PC-3 (cell line): Measurements from ENCODE around the gene DIO1. TPM values are rescaled to one million over a fixed set of nuclear protein-coding genes. Genes with fewer than 3 reads are reported as not detected.

ENCODE experiments used
- ATAC-seq: fragments of 200-7000 bp; cut with Tn5 transposase; 2 replicates; pipeline ENCODE4 v1.9.1; 2020; ENCODE audit warnings: mild to moderate bottlenecking, moderate library complexity
- BruUV-seq: library from RNA; stranded (reverse); fragments of 400-500 nt; replicated peaks from 2 replicates; lab custom pipeline; 2021; lab: Mats Ljungman, UMichigan
- CTCF ChIA-PET: fragments of 300-600 bp; sonication (Branson Sonifier 250); formaldehyde crosslinking; loops from one replicate; lab custom pipeline; 2022; ENCODE audit warnings: antibody characterized with exemption; lab: Charles Lee
- POLR2A ChIA-PET: fragments of 300-600 bp; sonication (Branson Sonifier 250); formaldehyde crosslinking; loops from one replicate; lab custom pipeline; 2022; ENCODE audit warnings: antibody characterized with exemption; ENCODE audit not compliant: unreplicated experiment; lab: Charles Lee
- DNase-seq: peaks from one replicate; pipeline ENCODE4 v3.0.0-alpha.2; 2015
- H2AFZ ChIP-seq: fragments of 300-600 bp; sonication (generic); 2 replicates; pipeline ENCODE4 v1.6.0; 2016; ENCODE audit warnings: antibody characterized with exemption, low read length
- H3F3A ChIP-seq: fragments of 300-600 bp; sonication (generic); one replicate; pipeline ENCODE4 v1.6.0; 2017; ENCODE audit warnings: antibody characterized with exemption, low read length, control low read depth, mild to moderate bottlenecking; ENCODE audit not compliant: unreplicated experiment
- H3K27ac ChIP-seq: fragments of 300-600 bp; sonication (generic); 2 replicates; pipeline ENCODE4 v1.5.1; 2016; ENCODE audit warnings: mild to moderate bottlenecking, low read length
- H3K27me3 ChIP-seq: fragments of 300-600 bp; sonication (generic); 2 replicates; pipeline ENCODE4 v1.6.1; 2016; ENCODE audit warnings: low read length, mixed read lengths
- H3K36me3 ChIP-seq: fragments of 300-600 bp; sonication (generic); 2 replicates; pipeline ENCODE4 v1.6.1; 2016; ENCODE audit warnings: low read depth, mixed run types, low read length, mixed read lengths
- H3K4me1 ChIP-seq: fragments of 300-600 bp; sonication (generic); 2 replicates; pipeline ENCODE4 v1.5.1; 2016; ENCODE audit warnings: low read length; ENCODE audit not compliant: insufficient read depth
- H3K4me2 ChIP-seq: fragments of 300-600 bp; sonication (generic); 2 replicates; pipeline ENCODE4 v1.6.0; 2016; ENCODE audit warnings: low read length
- H3K4me3 ChIP-seq: fragments of 300-600 bp; sonication (generic); 2 replicates; pipeline ENCODE4 v1.5.1; 2016; ENCODE audit warnings: mild to moderate bottlenecking, low read length, mixed read lengths
- H3K79me2 ChIP-seq: fragments of 300-600 bp; sonication (generic); 2 replicates; pipeline ENCODE4 v1.6.1; 2017; ENCODE audit warnings: low read length, mixed read lengths
- H3K9ac ChIP-seq: fragments of 300-600 bp; sonication (generic); 2 replicates; pipeline ENCODE4 v1.6.0; 2016; ENCODE audit warnings: mild to moderate bottlenecking, low read length
- H3K9me2 ChIP-seq: fragments of 300-600 bp; sonication (generic); replicated peaks from 2 replicates; pipeline ENCODE4 v1.6.1; 2016; ENCODE audit warnings: mixed run types, low read length, mixed read lengths
- H3K9me3 ChIP-seq: fragments of 300-600 bp; sonication (generic); 2 replicates; pipeline ENCODE4 v1.6.1; 2016; ENCODE audit warnings: low read length, mixed read lengths
- H4K20me1 ChIP-seq: fragments of 300-600 bp; sonication (generic); 2 replicates; pipeline ENCODE4 v1.6.1; 2016; ENCODE audit warnings: low read length, mixed read lengths
- EZH2 ChIP-seq: fragments of 300-600 bp; sonication (generic); IDR thresholded peaks from one replicate; pipeline ENCODE4 v1.6.1; 2017; ENCODE audit warnings: antibody characterized with exemption, mild to moderate bottlenecking, low read length; ENCODE audit not compliant: unreplicated experiment
- EZH2phosphoT487 ChIP-seq: fragments of 300-600 bp; sonication (generic); IDR thresholded peaks from 2 replicates; pipeline ENCODE4 v1.6.1; 2018; ENCODE audit warnings: mild to moderate bottlenecking, antibody characterized with exemption, low read length, borderline replicate concordance
- intact Hi-C: fragments of 100-400 bp; cut with micrococcal nuclease; formaldehyde crosslinking; loops from 2 replicates; pipeline ENCODE4 v1.9.0; 2023
- total RNA-seq: library from RNA; depleted of rRNA; stranded (reverse); fragments of >200 nt; gene quantifications from 2 replicates; pipeline ENCODE4 v1.2.3, GENCODE V29; 2014
- TF ChIP-seq, protein P1 (sequence below): fragments of 300-600 bp; sonication (generic); conservative IDR thresholded peaks from 2 replicates; pipeline ENCODE4 v1.5.1; 2017; ENCODE audit warnings: antibody characterized with exemption, low read depth, mild to moderate bottlenecking, low read length

DIO1 gene
- total RNA-seq, 1 experiment from 2014 or later = not detected

- Histone ChIP-seq H2AFZ (no peak overlapping the region), H4K20me1 (no peaks in the 10 kb centered on the region), H3K4me1 (no peaks in the 10 kb centered on the region), H3F3A (no peaks in the 10 kb centered on the region), H3K27me3 (no peaks in the 10 kb centered on the region), H3K27ac (no peak overlapping the region), H3K9ac (no peak overlapping the region), H3K4me3 (no peak overlapping the region), H3K9me2 (no peaks in the 10 kb centered on the region), H3K36me3 (peaks cover 3% of the 10 kb centered on the region; the same call in 1 of the 2 replicates), H3K79me2 (no peaks in the 10 kb centered on the region), H3K9me3 (no peaks in the 10 kb centered on the region), H3K4me2 (no peak overlapping the region)
- DNase-seq (peak; percentile 43), ATAC-seq (peak; percentile 84)
- POLR2A ChIA-PET = interaction anchor here (0.6 kb wide), 1 partner anchor 20 kb away, joined by 5 read pairs; no protein-coding TSS in a partner anchor
- CTCF ChIA-PET = interaction anchor here (0.5 to 0.7 kb wide), 2 partner anchors 91 to 539 kb away, joined by 3 to 13 read pairs; no protein-coding TSS in a partner anchor
- no TSS peak for BruUV-seq
- intact Hi-C loops = loop anchor here (10.0 kb wide), 1 partner anchor 186 kb away; the partner anchor contains the start of genes TCEANC2 and TMEM59
- TF ChIP-seq EZH2 (no peak), EZH2phosphoT487 (no peak)
- TF ChIP-seq, protein P1, sequence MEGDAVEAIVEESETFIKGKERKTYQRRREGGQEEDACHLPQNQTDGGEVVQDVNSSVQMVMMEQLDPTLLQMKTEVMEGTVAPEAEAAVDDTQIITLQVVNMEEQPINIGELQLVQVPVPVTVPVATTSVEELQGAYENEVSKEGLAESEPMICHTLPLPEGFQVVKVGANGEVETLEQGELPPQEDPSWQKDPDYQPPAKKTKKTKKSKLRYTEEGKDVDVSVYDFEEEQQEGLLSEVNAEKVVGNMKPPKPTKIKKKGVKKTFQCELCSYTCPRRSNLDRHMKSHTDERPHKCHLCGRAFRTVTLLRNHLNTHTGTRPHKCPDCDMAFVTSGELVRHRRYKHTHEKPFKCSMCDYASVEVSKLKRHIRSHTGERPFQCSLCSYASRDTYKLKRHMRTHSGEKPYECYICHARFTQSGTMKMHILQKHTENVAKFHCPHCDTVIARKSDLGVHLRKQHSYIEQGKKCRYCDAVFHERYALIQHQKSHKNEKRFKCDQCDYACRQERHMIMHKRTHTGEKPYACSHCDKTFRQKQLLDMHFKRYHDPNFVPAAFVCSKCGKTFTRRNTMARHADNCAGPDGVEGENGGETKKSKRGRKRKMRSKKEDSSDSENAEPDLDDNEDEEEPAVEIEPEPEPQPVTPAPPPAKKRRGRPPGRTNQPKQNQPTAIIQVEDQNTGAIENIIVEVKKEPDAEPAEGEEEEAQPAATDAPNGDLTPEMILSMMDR = no peak
Measured at GRCh38 chr1:53868565-53868964, 25.4 kb upstream of the DIO1 start.

- H3K27ac ChIP-seq = no peak overlapping the region
- H3K27me3 ChIP-seq = no peaks in the 10 kb centered on the region
- H3K9me2 ChIP-seq = no peaks in the 10 kb centered on the region
- no TSS peak for BruUV-seq
- peaks cover 3% of the 10 kb centered on the region; the same call in 1 of the 2 replicates for H3K36me3 ChIP-seq
- DNase-seq (no peak), ATAC-seq (no peak)
- H4K20me1 ChIP-seq = no peaks in the 10 kb centered on the region
- no peak overlapping the region for H3K4me2 ChIP-seq
- TF ChIP-seq EZH2 = no peak
- TF ChIP-seq, protein P1 = no peak
- no peak for TF ChIP-seq EZH2phosphoT487
- no peak overlapping the region for H2AFZ ChIP-seq
- no peaks in the 10 kb centered on the region for H3F3A ChIP-seq
- H3K4me3 ChIP-seq = no peak overlapping the region
- ChIA-PET POLR2A (interaction anchor here (0.7 kb wide), 1 partner anchor 935 kb away, joined by 12 read pairs; no protein-coding TSS in a partner anchor), CTCF (interaction anchor here (0.6 kb wide), 1 partner anchor 70 kb away, joined by 10 read pairs; no protein-coding TSS in a partner anchor)
- H3K79me2 ChIP-seq = no peaks in the 10 kb centered on the region
- intact Hi-C loops = loop anchor here (10.0 kb wide), 1 partner anchor 185 kb away; the partner anchor contains the start of genes TCEANC2 and TMEM59
- H3K9me3 ChIP-seq = no peaks in the 10 kb centered on the region
- H3K9ac ChIP-seq = no peak overlapping the region
- H3K4me1 ChIP-seq = no peaks in the 10 kb centered on the region
Measured at GRCh38 chr1:53869454-53870117, 24.4 kb upstream of the DIO1 start.

DNA sequence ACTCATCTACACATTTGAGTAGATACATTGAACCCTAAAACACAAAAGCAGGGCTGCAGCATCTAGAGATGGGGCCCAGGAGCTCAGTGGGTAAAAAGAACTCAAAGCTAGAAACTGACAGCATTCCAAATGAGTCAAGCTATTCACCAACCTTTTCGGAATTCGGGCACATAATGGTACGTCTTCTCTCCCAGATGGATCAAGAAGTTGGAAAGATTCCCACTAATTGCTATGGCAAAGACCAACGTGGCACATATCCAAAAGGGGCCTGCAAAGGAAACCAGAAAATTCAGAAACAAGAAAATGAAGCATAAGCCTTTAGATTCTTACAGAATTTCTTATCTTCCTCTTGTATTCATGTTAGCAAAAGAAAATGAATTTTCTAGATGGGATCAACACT lies 22.8 kb upstream of the DIO1 start:
- TF ChIP-seq, protein P1 = no peak
- TF ChIP-seq EZH2phosphoT487 = no peak
- no peak for TF ChIP-seq EZH2
- H3K36me3 ChIP-seq = no peaks in the 10 kb centered on the region; the same call in 1 of the 2 replicates
- no peak overlapping the region for H3K4me2 ChIP-seq
- H3K79me2 ChIP-seq = no peaks in the 10 kb centered on the region
- no peaks in the 10 kb centered on the region for H3K27me3 ChIP-seq
- no TSS peak for BruUV-seq
- intact Hi-C loops = no loop called here
- no peak overlapping the region for H3K9ac ChIP-seq
- H4K20me1 ChIP-seq = no peaks in the 10 kb centered on the region
- H2AFZ ChIP-seq = no peak overlapping the region
- ChIA-PET CTCF (interaction anchor here (0.6 kb wide), 1 partner anchor 10 kb away, joined by 9 read pairs; no protein-coding TSS in a partner anchor), POLR2A (no interaction called here)
- ATAC-seq (no peak), DNase-seq (no peak)
- H3K4me1 ChIP-seq = no peaks in the 10 kb centered on the region
- no peaks in the 10 kb centered on the region for H3F3A ChIP-seq
- no peak overlapping the region for H3K27ac ChIP-seq
- H3K9me3 ChIP-seq = no peaks in the 10 kb centered on the region
- H3K4me3 ChIP-seq = no peak overlapping the region
- H3K9me2 ChIP-seq = no peaks in the 10 kb centered on the region
